GM19467 (cell line): ENCODE results near the gene SMARCE1.

Source experiments
- ATAC-seq: cut with Tn5 transposase; IDR thresholded peaks from one replicate; pipeline ENCODE4 v1.9.1; 2021; ENCODE audit warnings: mild to moderate bottlenecking, moderate library complexity; ENCODE audit not compliant: unreplicated experiment

SMARCE1 gene

GRCh38 chr17:40646791-40647623, 611 bp downstream of the SMARCE1 start:
- no peak for ATAC-seq

DNA sequence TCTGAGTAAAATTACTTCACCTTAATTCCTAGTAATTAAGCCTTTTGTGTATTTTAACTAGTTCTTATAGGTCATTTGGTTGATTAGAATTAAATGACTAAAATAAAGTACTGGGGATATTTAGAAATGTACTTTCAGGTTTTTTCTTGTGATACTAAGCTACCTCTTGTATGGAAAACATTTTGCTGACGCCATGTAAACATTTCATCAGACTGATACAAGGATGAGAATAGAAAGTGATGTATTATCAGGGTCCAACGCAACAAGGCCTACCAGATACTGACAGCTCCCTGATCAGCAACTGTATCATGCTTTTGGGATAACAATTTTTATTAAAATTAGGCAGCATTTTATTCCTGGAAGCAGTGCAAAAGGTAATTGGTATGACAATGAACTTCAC, 1.7 kb downstream of the SMARCE1 start:
- ATAC-seq = no peak

DNA sequence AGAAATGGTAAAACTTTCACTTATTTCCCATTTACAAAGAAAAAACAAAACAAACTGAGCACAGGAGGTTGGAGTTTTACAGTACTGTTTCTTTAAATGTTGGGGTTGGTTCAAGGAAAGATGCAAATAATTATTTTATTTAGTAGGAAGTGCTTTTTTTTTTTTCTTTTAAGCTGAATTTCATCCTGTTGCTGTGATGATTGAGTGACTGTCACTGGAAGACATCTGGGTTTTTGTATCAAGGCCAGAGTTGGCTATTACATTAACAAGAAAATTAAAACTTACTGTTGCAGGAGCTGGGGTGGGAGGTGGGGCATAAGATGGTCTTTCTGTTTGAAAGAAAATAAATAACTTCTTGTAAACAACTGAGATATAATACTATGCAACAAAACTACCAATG, 2.3 kb downstream of the SMARCE1 start:
- ATAC-seq = no peak

- ATAC-seq = no peak
Observed at GRCh38 chr17:40637931-40638330, 9.7 kb downstream of the SMARCE1 start.

DNA sequence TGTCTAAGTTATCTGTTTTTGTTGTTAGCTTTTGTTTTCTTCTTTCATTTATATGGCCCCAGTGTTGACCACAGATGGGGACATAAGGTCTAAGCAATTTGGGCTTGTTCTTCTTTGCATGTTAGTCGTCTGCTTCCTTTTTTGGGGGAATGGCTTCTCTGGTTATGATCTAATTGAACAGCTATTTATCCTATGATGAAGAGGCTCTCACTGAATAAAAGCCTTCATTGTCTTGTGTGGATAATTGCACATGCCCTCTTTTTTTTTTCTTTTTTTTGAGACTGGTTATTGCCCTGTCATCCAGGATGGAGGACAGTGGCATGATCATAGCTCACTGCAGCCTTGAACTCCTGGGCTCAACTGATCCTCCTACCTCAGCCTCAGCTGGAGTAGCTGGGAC, 13.7 kb downstream of the SMARCE1 start:
- no peak for ATAC-seq

DNA sequence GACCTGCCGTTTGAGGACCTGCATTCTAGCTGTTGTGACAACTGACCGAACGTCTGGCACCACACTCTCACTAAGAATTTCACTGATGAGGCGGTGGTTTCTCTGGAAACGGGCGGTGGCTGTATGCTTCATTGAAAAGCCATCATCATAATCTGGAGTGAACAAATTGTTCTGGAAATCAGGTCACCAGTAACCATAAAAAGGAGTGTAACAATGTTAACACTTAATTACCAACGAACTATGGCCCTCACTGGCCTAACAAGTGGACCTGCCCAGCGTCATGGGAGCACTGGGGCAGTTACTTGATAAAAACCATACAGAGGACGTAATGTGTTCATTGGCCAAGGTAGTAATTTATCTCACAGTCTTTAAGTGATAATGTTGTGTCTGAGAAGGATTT, 15.4 kb downstream of the SMARCE1 start:
- no peak for ATAC-seq

- ATAC-seq = no peak
Observed at GRCh38 chr17:40629842-40630241, 17.8 kb downstream of the SMARCE1 start.

DNA sequence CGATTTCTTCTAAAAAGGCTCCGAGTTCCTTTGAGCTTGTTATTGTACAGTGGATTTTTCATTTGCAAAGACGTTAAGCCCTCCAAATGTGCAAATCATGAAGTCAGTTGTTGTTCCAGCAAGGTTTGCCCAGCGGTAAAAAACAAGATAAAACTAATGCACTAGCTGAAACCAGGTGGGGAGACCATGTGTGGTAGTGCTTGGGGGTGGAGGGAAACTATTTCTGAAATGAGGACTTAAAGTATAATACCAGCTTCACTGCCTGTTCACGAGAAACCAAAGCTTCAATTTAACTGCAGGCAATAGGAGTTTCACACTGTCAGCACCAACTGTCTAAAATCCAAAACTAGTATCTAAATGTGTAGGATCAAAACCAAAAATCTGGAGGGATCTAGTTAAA, 22.3 kb downstream of the SMARCE1 start:
- no peak for ATAC-seq

DNA sequence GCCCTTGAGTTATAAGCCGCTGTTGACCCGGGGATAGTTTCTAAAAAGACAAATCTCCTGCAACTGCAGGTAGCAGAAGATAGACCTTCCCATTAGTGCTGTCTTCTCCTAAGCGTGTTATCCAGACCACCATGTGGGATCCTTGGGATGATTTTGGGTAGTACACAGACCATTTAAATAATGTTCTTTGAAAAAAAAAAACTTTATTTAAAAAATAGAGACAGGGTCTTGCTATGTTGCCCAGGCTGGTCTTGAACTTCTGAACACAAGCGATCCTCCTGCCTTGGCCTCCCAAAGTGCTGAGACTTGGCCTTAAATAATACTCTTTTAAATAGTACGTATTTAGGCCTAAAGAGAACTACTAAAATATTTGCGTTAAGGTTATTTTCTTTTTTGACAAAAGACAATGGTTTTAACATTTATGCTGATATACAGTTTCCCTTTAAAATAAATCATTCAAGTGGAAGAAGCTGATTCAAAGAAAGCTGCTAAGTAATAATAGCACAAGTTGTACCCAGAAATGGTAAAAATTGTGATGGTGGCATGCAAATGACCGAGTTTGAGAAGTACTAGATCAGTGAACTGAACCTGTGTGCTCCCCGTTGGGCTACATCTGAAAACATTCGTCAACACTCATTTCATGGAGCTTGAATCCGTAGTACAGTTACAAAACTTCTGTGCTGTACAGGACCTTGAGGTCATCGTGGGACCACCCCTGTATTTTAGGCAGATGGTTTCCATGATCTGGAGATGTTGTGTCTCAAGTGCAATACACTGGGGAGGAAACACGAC, 24.0 kb downstream of the SMARCE1 start:
- ATAC-seq = no peak

DNA sequence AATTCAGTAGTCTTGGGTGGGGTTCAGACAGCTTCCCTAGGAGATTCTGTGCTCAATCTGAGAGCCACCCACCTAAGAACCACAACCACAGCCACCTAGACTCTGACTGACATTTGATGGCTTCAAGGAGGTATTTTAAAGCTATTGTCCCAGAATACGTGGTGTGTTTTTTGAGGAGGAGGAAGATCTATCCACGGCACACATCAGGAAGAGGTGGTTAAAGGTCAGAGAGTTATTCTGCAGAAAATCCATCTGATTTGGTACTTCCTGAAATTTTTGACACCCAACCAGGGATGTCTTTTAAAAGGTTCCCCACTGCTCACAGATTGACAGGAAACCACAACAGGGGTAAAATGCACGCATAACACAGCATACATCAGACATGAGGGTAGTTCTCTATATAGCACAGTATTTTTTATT, 25.1 kb downstream of the SMARCE1 start:
- no peak for ATAC-seq

DNA sequence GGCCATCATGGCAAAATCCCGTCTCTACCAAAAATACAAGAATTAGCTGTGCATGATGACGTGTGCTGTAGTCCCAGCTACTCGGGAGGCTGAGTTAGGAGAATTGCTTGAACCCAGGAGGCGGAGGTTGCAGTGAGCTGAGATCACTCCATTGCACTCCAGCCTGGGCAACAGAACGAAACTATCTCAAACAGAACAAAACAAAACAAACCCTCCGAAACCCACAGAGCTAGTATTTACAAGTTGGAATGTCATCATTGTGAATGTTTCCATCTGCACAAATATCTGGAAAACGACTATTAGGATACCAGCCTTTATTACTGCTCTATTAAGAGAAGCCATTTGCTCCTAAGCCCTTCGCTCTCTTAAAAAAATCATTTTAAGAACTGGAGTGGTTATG, 26.0 kb downstream of the SMARCE1 start:
- ATAC-seq = no peak

DNA sequence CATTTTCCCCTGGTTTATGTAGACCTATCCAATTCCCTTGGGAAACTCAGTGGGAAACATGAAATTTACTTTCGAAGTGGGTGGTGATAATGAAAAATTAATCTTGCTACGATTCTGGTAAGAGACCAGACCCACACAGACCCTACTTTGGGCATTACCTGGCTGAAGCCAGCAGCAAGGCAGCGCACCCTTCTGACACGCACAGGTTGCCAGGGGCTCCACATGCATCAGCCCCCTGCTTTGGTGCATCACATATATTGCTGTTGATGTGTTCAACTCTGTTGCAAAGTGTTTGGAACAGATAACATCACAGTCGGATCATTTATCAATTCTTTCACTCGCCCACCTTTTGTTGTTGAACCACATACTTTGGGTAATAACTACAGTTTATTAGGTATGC, 26.6 kb downstream of the SMARCE1 start:
- ATAC-seq = no peak

- no peak for ATAC-seq
Observed at GRCh38 chr17:40618754-40619625, 28.6 kb downstream of the SMARCE1 start.

- no peak for ATAC-seq
Observed at GRCh38 chr17:40617678-40618240, 29.9 kb downstream of the SMARCE1 start.

- ATAC-seq = no peak
Observed at GRCh38 chr17:40616592-40616991, 31.0 kb downstream of the SMARCE1 start.

GRCh38 chr17:40615841-40616476, 31.7 kb downstream of the SMARCE1 start:
- ATAC-seq = no peak

GRCh38 chr17:40615068-40615840, 32.4 kb downstream of the SMARCE1 start:
- peak; percentile 56 for ATAC-seq

DNA sequence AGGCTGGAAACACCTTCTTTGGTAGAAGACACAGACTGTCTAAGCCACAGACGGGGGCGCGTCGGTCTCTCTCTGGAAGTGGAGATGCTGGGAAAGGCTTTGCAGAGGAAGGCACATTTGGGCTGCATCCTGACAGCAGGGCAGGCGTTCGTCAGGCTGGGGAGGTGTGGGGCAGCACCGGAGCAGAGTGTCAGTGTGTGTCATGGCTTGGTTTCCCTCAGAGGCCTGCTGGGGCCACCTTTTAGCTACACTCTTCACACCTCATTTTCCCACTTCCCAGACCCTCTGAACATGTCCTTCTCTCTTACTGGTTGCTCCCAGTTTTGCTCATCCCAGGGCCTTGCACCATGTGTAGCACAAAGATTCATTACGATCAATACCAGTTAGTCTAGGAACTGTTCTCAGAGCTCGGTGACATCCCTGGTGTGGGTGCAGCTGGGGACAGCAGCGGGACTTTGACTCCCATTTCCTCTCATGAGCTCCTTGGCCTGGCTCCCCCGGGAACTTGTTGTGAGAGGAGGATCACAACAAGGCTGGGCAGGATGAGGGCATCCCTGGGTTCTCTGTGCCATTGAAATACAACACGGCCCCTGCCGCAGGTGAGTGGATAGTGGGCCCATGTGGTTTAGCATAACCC, 33.1 kb downstream of the SMARCE1 start:
- peak; percentile 4 for ATAC-seq

GRCh38 chr17:40613467-40614154, 34.0 kb downstream of the SMARCE1 start:
- ATAC-seq = no peak
